ENCODE results near the gene GLIS1.
"Not testable (repeated sequence)": the region's sequence is repeated elsewhere in the genome, so short reads cannot be mapped to it uniquely, and the experiment has no call there.

GLIS1 gene

DNA sequence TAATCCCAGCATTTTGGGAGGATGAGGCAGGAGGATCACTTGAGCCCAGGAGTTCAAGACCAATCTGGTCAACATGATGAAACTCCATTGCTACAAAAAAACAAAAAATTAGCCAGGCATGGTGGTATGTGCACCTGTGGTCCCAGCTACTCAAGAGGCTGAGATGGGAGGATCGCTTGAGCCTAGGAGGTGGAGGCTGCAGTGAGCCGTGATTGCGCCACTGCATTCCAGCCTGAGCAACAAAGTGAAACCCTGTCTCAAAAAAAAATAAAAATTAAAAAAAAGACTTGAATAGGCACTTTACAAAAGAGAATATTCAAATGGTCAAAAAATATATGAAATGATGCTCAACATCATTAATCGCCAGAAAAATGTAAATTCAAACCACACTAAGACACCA lies 91.0 kb downstream of the GLIS1 start:
- DNase-seq = not testable (repeated sequence)

DNA sequence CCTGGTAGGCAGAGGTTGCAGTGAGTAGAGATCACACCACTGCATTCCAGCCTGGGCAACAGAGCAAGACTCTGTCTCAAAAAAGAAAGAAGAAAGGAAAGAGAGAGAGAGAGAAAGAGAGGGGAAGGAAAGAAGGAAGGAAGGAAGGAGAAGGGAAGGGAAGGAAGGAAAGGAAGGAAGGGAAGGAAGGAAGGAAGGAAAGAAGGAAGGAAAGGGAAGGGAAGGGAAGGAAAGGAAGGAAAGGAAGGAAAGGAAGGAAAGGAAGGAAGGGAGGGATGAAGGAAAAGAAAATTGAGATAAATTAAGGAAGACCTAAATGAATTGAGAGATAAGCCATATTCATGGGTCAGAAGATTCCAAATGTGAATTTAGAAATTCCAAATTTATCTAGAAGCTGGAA lies 92.2 kb downstream of the GLIS1 start:
- DNase-seq = no peak

DNA sequence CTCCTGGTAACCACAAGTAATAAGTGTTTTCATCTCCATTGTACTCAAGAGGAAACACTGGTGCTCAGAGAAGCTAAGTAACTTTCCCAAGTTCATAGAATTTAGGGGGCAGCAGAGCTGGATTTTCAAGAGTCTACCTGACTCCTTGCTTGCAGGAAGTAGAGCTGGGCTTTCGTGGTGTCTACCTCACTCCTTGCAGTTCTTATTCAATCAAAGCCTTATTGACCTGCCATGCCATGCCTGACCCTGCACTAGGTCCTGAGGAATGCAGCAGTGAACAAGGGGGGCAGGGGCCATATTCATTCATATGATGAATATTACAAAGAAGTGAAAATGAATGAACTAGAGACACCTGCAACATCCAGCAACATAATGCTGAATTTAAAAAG lies 93.3 kb downstream of the GLIS1 start:
- no peak for DNase-seq

DNA sequence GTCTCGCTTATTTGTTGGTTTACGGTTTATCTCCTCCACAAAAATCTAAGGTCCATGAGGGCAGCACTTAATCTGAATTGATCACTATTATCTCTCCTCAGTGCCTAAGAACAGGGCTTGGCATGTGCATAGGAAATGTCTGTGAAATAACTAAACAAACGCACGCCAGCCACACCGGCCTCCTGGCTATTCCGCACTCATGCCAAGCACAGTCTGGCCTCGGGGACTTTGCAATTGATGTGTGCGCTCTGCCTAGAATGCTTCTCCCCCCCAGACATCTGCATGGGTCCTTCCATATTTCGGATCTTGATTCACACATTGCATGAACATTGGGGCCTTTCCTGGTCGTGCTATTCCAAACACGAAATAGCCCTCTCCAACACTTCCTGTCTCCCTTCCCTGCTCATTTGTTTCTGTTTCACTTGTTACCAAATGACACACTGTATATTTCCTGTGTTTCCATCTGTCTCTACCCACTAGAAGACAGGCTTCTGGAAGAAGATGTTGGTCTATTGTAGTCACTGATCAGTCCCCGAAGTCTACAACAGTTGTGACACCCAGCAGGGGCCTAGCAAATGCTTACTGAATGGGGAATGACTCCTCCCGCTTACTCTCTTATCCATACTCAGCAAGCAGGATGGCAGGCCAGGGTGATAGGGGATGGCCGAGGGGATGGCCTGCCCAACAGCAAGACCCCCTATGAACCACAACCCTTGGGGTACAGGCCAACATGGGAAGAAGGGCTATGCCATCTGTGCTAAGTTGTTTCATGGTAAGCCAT lies 93.9 kb downstream of the GLIS1 start:
- DNase-seq = no peak

DNA sequence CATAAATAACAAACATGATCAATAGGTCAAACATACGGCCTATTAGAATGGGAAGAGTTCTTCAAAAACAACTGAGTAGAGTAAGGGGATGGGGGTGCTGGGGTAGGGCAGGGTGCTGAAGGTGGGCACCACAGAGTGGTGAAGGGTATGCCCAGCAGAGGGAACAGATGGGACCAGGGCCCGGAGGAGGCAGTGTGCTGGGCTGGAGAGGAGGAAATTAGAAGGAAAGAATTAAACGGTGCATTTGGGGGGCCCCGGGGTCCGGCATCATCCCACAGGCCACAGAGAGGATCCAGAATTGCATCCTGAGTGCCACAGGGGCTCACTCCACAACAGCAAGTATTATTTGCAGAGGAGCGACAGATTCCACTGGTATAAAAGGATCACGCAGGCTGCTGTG lies 94.5 kb downstream of the GLIS1 start:
- DNase-seq = no peak

DNA sequence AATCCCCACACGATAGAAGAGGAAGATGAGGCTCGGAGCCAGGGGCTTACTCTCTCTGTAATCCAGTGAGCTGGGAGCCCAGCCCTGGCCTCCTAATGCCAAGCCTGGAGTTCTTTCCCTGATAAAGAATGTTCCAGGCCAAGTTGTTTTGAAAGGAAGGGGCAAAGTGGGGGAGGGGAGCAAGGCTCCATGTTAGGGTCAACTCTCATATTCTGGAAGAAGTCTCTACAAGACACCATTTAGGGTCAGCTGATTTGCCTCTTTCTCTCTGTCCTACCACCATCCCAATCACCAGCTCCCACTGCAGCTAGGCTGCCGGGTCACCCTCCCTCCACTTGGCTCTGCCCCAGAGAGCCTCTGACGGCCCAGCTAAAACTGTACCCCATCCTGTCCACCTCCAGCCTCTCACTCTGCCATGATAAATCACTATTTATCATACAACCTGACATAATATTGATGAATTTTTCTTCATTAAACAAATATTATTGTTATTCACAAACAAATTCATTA lies 95.0 kb downstream of the GLIS1 start:
- no peak for DNase-seq

DNA sequence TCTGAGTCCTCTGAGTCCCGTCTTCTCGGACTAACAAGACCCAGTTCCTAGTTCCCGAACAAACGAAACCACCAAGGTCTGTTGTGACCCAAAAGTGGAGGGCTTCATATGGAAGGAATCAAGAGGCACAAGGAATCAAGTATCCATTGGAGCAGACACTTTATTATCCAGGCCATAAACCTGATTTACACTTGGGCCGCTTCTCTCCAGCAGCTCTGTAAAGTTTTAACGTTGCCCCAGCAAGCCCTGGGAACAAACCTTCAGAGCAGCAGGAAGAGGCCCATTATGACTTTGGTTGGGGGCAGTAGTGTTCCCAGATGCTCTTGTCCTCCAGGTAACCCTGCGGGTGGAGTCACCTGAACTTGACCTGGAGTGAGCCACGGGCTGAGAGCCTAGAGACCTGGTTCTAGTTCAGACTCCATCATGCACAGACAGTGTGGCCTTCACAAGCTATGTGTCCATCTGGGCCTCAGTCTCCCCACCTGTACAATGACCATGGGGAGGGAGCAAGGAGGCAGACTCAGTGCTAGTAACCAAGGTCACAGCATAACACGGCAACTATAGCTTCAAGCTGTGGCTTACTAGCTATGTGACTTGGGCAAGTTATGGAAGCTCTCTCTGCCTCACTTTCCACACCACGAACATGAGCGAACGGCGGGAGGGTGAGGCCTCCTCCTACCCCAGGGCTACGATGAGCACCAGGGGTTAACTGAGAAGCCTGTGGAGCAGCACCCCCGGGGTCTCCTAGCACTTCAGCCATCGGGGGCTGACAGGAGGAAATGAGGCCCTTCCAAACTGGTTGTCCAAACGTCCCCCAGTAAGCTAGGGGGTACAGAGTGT lies 95.7 kb downstream of the GLIS1 start:
- no peak for DNase-seq

DNA sequence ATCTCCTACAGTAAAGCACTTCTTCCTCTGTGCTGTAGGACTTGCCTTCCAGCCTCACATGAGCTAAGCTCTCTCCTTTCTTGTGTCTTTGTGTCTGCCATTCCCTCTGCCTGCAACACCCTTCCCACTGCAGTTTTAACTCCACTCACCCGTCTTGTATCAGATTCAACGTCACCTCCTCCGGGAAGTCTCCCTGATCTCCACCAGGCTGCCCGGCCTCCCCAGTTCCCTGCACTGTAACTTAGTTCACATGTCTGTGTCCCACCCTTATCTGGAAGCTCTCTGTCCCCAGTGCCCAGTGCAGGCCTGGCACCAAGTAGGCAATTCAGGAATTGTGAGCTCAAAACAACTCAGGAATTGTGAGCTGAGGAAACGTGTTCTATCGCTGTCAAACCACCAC lies 96.4 kb downstream of the GLIS1 start:
- no peak for DNase-seq

DNA sequence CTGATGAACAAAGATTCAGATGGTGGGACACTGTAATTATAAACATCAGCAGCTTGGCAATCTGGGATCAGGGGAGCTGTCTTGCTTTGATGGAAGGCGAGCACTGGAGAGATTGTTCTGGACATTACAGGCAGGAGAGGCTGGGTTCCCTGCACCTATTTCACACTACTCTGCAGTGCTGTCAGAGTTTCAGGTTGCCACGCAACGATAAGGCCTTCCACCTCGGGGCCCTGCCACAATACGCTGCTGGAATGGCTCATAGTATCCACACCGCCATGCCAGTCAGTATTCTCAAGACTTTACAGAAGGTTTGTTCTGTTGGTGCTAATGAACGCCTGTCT lies 96.8 kb downstream of the GLIS1 start:
- no peak for DNase-seq

DNA sequence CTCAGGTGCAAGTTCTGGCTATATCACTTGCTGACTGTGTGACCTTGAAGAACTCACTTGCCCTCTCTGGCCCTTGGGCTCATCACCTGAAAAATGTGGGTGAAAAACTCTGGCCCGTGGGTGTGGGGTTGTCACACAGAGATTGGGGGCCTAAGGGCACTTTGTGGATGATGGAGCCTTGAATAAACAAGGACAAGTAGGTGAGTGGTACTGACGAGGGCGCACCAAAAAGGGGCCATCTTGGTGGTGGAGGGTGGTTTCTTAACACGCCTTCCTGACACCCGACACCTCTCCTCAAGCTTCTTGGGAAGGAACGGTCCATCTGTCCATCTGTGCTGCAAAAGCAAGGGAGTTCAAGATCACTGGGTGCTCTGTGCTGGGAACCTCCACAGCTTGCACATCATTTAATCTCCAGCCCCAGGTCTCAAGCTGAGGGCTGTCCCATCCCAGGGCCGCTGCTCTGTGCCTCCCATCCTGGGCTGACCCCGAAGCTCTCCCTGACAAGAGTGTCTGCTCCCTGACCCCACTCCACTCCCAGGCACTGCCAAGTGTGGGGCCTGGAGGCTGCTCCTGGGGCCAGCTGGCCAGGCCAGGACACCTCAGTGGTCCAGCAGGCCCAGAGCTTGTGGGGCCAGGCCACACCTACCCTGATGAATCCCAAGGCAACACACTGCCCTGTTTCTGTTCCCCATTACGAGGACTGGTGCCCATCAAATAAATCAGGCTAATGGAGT lies 97.3 kb downstream of the GLIS1 start:
- DNase-seq = no peak

DNA sequence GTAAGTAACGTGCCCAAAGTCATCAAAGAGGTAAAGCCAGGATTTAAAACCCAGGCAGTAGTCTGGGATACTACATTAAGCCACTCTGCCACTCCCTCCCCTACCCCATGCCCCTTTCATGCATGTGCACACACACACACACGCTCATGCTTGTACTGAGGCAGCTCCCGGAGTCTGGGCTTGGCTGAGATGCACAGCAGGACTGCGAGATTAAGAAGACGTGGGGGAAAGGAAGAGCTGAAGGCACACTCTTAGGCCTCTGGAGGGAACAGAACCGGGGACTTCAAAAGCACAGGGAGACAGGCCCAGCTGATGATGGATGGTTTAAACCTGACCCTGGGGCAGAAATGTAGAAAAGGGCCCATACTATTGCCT lies 98.3 kb downstream of the GLIS1 start:
- no peak for DNase-seq

DNA sequence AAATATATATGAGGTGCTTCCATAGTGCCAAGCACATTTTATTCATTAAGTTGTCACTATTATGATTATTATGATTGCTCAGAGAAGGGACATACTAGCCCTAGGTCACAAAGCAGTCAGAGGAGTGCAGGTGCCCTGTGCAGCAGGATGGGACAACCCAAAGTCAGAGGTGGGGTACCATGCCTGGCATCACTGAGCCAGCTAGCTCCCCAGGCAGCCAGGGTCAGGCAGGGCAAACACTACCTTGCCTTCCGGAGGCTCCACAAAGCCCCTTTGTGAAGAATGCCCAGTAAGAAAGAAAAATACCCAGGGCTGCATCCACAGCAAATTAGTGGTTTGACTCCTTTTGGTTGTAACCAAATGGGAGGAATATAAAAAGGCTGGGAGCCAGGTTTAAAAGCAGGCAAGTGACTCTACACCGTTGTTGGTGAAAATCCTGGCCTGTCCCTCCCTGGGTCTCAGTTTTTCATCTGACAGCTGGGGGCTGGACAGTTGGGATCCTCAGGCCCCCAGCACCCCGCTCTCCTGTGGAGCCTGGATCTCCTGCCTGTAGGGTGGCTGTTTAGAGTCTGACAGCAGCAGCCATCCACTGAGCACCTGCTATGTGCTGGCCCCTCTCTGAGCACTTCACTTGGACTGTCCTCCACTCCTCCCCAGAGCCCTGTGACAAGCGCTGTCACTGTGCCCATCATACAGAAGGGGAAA lies 98.8 kb downstream of the GLIS1 start:
- no peak for DNase-seq

DNA sequence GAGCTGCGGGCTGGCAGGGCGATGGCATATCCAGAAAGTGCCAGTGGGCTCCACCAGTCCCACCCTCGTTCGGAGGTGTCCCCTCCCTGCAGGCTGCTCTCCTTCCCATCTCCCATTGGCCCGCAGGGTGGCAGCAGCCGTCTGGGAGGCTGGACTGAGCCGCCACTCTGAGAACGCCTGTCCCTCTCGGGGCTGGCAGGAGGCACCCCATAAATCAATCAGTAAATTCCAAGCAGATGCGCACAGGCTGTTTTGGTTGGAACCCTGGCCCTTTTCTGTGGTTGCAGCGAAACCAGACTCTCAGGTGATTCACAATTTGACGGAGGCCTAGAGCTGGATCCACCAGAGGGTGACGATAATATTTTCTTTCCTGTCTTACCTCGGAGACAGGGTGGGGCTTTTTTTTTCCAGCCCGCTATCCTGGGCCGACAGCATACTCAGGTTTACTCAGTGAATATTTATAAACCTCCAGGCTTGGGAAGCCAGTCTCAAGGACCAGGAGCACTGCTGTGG lies 99.7 kb downstream of the GLIS1 start:
- no peak for DNase-seq

DNA sequence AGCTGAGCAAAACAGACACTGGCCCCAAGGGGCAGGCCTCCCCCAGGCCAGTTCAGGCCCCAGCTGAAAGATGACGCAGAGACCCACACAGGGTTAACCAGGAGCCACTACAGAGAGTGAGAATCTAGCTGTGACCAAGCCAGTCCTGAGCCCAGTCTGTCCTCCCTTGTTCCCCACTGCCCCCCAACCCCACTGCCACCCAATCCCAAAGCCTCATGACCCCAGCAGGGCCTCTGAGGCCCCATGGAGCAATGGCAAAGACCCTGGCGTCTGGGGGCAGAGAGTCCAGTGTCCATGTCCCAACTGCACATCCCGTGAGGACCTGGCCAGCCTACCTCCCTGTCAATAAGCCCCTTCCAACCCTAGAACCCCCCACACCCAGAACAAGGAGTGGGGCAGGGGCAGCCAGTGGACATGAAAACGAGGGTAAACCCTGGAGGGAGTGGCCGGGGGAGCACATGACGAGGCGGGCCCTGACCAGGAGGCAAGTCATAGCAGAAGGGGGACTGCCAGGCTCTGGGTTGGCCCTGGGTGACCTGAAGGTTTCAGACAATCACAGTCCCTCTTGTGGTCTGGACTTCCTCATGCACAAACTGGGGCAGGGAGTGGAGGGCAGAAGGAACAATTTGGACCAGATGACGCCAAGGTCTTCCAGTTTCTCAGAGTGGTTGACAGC lies 100.5 kb downstream of the GLIS1 start:
- DNase-seq = no peak

DNA sequence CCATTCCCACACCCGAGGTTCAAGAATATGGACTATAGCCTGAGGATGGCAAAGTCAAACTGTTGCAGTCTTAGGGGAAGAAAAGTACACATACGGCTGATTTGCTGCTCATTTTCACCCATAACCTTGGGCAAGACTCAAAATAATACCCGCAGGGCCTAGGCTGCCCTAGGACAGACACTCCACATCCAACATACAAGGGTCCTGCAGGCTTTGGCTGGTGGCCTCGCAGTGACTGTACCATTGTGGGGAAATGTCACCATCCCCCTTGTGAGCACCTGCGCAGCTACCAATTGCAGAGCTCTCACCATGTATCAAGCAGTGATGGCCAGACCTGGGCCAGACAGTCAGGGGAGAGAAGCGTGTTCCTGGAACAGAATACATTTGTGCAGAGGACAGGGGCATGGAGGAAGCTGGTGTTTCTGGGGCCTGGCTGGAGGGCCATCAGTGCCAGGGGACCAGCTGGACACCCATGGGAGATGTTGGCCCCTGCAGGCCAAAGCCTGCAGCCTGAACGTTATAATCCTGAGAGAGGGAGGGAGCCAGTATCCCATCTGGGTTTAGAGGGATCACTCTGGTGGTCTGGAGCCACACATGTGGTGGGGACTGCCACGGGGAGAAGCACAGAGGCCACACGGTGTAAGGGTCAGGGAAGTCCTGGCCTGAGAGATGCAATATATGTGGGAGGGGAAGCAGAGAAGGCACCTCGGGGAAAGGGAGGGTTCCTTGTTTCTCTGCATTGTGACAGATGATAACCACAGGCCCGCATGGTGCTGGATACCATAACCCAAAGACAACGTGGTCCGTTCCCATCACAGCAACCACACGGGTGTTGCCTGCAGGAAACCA lies 101.2 kb downstream of the GLIS1 start:
- no peak for DNase-seq

DNA sequence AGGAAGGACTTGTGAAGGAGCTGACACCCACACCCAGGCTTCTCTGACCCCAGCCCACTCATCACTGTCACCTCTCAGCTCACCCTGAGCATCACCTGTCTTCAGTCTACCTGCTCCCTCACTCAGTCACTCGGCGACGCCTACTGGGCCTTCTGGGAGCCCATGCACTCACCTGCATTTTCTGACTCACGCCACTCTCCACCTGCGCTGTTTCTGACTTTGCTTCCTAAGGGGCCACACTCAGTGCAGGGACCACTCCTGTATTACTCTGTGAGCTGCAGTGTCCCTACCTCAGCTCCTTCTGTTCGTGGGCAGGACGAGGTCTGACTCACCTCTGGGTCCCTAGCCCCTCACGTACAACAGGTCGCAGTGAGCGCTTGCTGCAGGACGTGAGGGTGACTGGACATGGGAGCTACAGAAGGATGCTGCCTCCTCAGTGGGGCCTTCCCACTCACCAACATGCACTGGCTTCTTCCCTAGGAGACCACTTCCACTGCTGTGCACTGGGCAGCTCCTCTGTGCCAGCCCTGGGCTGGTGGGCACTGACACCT lies 102.3 kb downstream of the GLIS1 start:
- no peak for DNase-seq

DNA sequence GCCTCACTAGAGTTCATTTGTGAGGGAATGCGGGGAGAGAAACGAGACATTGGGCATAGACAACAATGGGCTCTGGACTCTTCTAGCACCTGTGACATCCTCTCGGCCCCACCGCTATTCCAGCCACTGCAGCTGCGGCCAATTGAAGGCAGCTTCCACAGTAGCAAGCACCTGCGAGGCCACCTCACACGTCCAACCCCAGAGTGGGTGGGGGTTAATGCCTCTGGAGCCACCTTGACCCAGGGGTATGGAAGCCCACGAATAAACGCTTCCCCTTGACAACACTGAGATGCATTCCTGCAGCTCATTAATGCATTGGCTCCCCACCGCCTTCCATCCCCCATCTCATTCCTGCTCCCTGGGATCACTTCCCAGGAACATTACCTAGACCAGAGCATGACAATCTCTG lies 104.4 kb downstream of the GLIS1 start:
- DNase-seq = no peak

DNA sequence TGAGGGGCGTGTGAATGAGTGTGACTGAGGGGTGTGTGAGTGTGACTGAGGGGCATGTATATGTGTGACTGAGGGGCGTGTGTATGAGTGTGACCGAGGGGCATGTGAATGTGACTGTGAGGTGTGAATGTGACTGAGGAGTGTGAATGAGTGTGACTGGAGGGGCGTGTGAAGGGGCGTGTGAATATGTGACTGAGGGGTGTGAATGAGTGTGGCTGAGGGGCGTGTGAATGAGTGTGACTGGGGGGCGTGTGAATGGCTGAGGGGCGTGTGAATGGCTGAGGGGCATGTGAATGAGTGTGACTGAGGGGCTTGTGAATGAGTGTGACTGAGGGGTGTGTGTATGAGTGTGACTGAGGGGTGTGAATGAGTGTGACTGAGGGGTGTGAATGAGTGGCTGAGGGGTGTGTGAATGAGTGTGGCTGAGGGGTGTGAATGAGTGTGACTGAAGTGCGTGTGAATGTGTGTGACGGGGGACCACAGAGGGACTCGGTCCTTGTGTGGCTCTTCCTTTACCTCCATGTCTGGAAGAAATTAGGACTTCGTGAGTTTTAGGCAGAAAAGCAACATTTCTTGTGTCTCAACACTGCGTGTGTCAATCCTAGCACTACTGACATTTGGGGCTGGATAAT lies 105.8 kb downstream of the GLIS1 start:
- DNase-seq = no peak

DNA sequence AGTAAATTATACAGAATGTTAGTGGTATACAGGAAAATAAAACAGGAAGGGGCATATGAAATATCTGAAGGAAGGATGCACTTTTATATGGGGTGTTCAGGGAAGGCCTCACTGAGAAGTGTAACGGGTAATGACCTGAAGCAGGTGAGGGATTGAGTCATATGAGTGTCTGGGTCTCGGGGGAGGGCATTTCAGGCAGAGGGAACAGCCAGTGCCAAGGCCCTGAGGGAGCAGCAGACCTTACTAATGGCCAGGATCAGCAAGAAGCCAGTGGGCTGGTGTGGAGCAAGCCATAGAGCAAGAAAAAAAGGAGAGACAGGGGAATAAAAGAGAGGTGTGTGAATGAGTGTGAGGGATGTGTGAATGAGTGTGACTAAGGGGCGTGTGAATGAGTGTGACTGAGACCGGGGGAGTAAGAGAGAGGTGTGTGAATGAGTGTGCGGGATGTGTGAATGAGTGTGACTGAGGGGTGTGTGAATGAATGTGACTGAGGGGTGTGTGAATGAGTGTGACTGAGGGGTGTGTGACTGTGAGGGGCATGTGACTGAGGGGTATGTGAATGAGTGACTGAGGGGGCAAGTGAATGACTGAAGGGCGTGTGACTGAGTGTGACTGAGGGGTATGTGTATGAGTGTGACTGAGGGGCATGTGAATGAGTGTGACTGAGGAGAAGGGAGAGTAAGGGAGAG lies 107.2 kb downstream of the GLIS1 start:
- no peak for DNase-seq

Data from midbrain (tissue), 1 donor.